GM06990 (cell line): Measurements from ENCODE around the gene CALCOCO1.

Experiments
- DNase-seq: peaks from one replicate; pipeline ENCODE4 v3.0.0-alpha.2; 2011; ENCODE audit not compliant: insufficient read length; ENCODE audit errors: extremely low read depth
- H3K27me3 ChIP-seq: replicated peaks from 2 replicates; pipeline ENCODE4 v1.6.0; 2011; ENCODE audit warnings: low read length; ENCODE audit not compliant: control insufficient read depth, insufficient read depth
- H3K36me3 ChIP-seq: 2 replicates; pipeline ENCODE4 v1.5.1; 2011; ENCODE audit warnings: low read length; ENCODE audit not compliant: control insufficient read depth, insufficient read depth
- H3K4me3 ChIP-seq: replicated peaks from 2 replicates; pipeline ENCODE4 v1.5.1; 2011; ENCODE audit warnings: low read depth, mild to moderate bottlenecking, control low read depth, low read length
- CTCF ChIP-seq: IDR thresholded peaks from 2 replicates; pipeline ENCODE4 v1.5.1; 2011; ENCODE audit warnings: low read length, control low read depth, mild to moderate bottlenecking, inconsistent platforms; ENCODE audit not compliant: insufficient read depth, poor library complexity, severe bottlenecking

CALCOCO1 gene

GRCh38 chr12:53755451-53755891 is 28.2 kb upstream of the CALCOCO1 start:
- no peak overlapping the region for H3K4me3 ChIP-seq
- no peaks in the 10 kb centered on the region for H3K36me3 ChIP-seq
- DNase-seq = no peak
- H3K27me3 ChIP-seq = peaks cover 2% of the 10 kb centered on the region
- TF ChIP-seq CTCF = peak; percentile 25

- H3K36me3 ChIP-seq = no peaks in the 10 kb centered on the region
- H3K4me3 ChIP-seq = no peak overlapping the region
- peaks cover 3% of the 10 kb centered on the region for H3K27me3 ChIP-seq
- no peak for TF ChIP-seq CTCF
- no peak for DNase-seq
These were observed 27.5 kb upstream of the CALCOCO1 start for GRCh38 chr12:53754633-53755264.

- no peak for DNase-seq
- no peak overlapping the region for H3K4me3 ChIP-seq
- H3K27me3 ChIP-seq = peaks cover 2% of the 10 kb centered on the region; the same call in 1 of the 2 replicates
- no peak for TF ChIP-seq CTCF
- H3K36me3 ChIP-seq = no peaks in the 10 kb centered on the region
These were observed 26.9 kb upstream of the CALCOCO1 start for GRCh38 chr12:53754188-53754585.

- no peak for TF ChIP-seq CTCF
- DNase-seq = no peak
- no peaks in the 10 kb centered on the region for H3K36me3 ChIP-seq
- peaks cover 2% of the 10 kb centered on the region; the same call in 1 of the 2 replicates for H3K27me3 ChIP-seq
- no peak overlapping the region for H3K4me3 ChIP-seq
These were observed 25.4 kb upstream of the CALCOCO1 start for GRCh38 chr12:53752621-53753020.

GRCh38 chr12:53752192-53752601 is 24.9 kb upstream of the CALCOCO1 start:
- TF ChIP-seq CTCF = no peak
- H3K4me3 ChIP-seq = peak overlapping the region; percentile 55
- no peak for DNase-seq
- H3K36me3 ChIP-seq = no peaks in the 10 kb centered on the region
- peaks cover 2% of the 10 kb centered on the region; the same call in 1 of the 2 replicates for H3K27me3 ChIP-seq
